H1 (cell line): Measurements from ENCODE around the gene NGFR. TPM values are rescaled to one million over a fixed set of nuclear protein-coding genes. Genes with fewer than 3 reads are reported as not detected.

ENCODE experiments used
- CREB1 ChIP-seq: IDR thresholded peaks from 2 replicates; pipeline ENCODE4 v1.6.1; 2012; ENCODE audit warnings: inconsistent platforms
- EP300 ChIP-seq, 2 experiments: IDR thresholded peaks; 1 replicate in 1 of 2; 2 replicates in 1 of 2; pipeline ENCODE4 v1.6.1; 2011 to 2012; ENCODE audit warnings: low read depth in 2 of 2, low read length in 2 of 2, mild to moderate bottlenecking in 2 of 2, borderline replicate concordance in 1 of 2, inconsistent platforms in 1 of 2, moderate library complexity in 1 of 2
- GABPA ChIP-seq: IDR thresholded peaks from 2 replicates; pipeline ENCODE4 v1.6.1; 2011; ENCODE audit warnings: mild to moderate bottlenecking, low read length, moderate library complexity, borderline replicate concordance; ENCODE audit not compliant: insufficient read depth
- HDAC6 ChIP-seq: IDR thresholded peaks from one replicate; pipeline ENCODE4 v1.7.1; 2012; ENCODE audit warnings: low read depth, mild to moderate bottlenecking, inconsistent platforms, low read length, moderate library complexity
- RNF2 ChIP-seq: fragments of 200-900, 300-1000 bp; sonication (generic); IDR thresholded peaks from 2 replicates; pipeline ENCODE4 v1.7.1; 2016; ENCODE audit warnings: borderline replicate concordance, low read depth, mild to moderate bottlenecking, antibody characterized with exemption, low read length; ENCODE audit not compliant: poor library complexity, severe bottlenecking; ENCODE audit errors: missing control alignments
- SIN3A ChIP-seq, 2 experiments: IDR thresholded peaks in 1 of 2; conservative IDR thresholded peaks in 1 of 2; 2 replicates each; pipeline ENCODE4 v1.6.1; 2011 to 2012; ENCODE audit warnings: low read length in 2 of 2, improper control_type of control experiment in 1 of 2, low read depth in 1 of 2, mild to moderate bottlenecking in 1 of 2
- SP2 ChIP-seq: IDR thresholded peaks from 2 replicates; pipeline ENCODE4 v1.6.1; 2012; ENCODE audit warnings: mild to moderate bottlenecking, low read length, inconsistent platforms
- TAF7 ChIP-seq: optimal IDR thresholded peaks from 2 replicates; pipeline ENCODE3; 2011; ENCODE audit warnings: low read depth, mild to moderate bottlenecking, inconsistent platforms, low read length, moderate library complexity, borderline replicate concordance
- TEAD4 ChIP-seq: IDR thresholded peaks from 2 replicates; pipeline ENCODE4 v1.6.1; 2012; ENCODE audit warnings: low read depth, low read length, inconsistent platforms, mixed read lengths
- YY1 ChIP-seq: IDR thresholded peaks from 2 replicates; pipeline ENCODE4 v1.6.1; 2011; ENCODE audit warnings: low read depth, mild to moderate bottlenecking, low read length
- polyA plus RNA-seq, 7 experiments: library from polyadenylated mRNA; depleted of rRNA in 3 of 7; stranded (reverse) in 5 of 7; unstranded in 2 of 7; fragments of >200 nt in 5 of 7; fragments of 200-250 nt in 2 of 7; gene quantifications; 1 replicate in 5 of 7; 2 replicates in 1 of 7; 4 replicates in 1 of 7; pipeline versions ENCODE4 v1.2.1 to v1.2.3, GENCODE V29; 2011 to 2013; ENCODE audit warnings: missing spikeins in 2 of 7, mixed read lengths in 2 of 7
- total RNA-seq: library from RNA; stranded (reverse); fragmentation: NEBNext Ultra II Directional; extraction: Animal tissue kit (Norgen Biotek cat#: 25700); gene quantifications from 2 replicates; pipeline ENCODE4 v1.2.1, GENCODE V29; 2021
- TF ChIP-seq, protein P1 (sequence below): fragments of 300-600 bp; sonication (generic); IDR thresholded peaks from 2 replicates; pipeline ENCODE4 v1.7.1; 2012; ENCODE audit warnings: low read length, moderate library complexity, mild to moderate bottlenecking, inconsistent platforms; ENCODE audit not compliant: insufficient replicate concordance

Gene NGFR
- total and polyA plus RNA-seq, 2 of the 8 experiments (the other 6 are each of a cell fraction or from before 2014, with no cell fraction given), result 8.1 to 10.3 TPM

GRCh38 chr17:49465331-49465903 is 29.7 kb upstream of the NGFR start (continued):
- TF ChIP-seq, protein P1, sequence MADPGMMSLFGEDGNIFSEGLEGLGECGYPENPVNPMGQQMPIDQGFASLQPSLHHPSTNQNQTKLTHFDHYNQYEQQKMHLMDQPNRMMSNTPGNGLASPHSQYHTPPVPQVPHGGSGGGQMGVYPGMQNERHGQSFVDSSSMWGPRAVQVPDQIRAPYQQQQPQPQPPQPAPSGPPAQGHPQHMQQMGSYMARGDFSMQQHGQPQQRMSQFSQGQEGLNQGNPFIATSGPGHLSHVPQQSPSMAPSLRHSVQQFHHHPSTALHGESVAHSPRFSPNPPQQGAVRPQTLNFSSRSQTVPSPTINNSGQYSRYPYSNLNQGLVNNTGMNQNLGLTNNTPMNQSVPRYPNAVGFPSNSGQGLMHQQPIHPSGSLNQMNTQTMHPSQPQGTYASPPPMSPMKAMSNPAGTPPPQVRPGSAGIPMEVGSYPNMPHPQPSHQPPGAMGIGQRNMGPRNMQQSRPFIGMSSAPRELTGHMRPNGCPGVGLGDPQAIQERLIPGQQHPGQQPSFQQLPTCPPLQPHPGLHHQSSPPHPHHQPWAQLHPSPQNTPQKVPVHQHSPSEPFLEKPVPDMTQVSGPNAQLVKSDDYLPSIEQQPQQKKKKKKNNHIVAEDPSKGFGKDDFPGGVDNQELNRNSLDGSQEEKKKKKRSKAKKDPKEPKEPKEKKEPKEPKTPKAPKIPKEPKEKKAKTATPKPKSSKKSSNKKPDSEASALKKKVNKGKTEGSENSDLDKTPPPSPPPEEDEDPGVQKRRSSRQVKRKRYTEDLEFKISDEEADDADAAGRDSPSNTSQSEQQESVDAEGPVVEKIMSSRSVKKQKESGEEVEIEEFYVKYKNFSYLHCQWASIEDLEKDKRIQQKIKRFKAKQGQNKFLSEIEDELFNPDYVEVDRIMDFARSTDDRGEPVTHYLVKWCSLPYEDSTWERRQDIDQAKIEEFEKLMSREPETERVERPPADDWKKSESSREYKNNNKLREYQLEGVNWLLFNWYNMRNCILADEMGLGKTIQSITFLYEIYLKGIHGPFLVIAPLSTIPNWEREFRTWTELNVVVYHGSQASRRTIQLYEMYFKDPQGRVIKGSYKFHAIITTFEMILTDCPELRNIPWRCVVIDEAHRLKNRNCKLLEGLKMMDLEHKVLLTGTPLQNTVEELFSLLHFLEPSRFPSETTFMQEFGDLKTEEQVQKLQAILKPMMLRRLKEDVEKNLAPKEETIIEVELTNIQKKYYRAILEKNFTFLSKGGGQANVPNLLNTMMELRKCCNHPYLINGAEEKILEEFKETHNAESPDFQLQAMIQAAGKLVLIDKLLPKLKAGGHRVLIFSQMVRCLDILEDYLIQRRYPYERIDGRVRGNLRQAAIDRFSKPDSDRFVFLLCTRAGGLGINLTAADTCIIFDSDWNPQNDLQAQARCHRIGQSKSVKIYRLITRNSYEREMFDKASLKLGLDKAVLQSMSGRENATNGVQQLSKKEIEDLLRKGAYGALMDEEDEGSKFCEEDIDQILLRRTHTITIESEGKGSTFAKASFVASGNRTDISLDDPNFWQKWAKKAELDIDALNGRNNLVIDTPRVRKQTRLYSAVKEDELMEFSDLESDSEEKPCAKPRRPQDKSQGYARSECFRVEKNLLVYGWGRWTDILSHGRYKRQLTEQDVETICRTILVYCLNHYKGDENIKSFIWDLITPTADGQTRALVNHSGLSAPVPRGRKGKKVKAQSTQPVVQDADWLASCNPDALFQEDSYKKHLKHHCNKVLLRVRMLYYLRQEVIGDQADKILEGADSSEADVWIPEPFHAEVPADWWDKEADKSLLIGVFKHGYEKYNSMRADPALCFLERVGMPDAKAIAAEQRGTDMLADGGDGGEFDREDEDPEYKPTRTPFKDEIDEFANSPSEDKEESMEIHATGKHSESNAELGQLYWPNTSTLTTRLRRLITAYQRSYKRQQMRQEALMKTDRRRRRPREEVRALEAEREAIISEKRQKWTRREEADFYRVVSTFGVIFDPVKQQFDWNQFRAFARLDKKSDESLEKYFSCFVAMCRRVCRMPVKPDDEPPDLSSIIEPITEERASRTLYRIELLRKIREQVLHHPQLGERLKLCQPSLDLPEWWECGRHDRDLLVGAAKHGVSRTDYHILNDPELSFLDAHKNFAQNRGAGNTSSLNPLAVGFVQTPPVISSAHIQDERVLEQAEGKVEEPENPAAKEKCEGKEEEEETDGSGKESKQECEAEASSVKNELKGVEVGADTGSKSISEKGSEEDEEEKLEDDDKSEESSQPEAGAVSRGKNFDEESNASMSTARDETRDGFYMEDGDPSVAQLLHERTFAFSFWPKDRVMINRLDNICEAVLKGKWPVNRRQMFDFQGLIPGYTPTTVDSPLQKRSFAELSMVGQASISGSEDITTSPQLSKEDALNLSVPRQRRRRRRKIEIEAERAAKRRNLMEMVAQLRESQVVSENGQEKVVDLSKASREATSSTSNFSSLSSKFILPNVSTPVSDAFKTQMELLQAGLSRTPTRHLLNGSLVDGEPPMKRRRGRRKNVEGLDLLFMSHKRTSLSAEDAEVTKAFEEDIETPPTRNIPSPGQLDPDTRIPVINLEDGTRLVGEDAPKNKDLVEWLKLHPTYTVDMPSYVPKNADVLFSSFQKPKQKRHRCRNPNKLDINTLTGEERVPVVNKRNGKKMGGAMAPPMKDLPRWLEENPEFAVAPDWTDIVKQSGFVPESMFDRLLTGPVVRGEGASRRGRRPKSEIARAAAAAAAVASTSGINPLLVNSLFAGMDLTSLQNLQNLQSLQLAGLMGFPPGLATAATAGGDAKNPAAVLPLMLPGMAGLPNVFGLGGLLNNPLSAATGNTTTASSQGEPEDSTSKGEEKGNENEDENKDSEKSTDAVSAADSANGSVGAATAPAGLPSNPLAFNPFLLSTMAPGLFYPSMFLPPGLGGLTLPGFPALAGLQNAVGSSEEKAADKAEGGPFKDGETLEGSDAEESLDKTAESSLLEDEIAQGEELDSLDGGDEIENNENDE, result no peak
- TF ChIP-seq TAF7 (no peak), TEAD4 (no peak), SIN3A (conservative IDR thresholded peaks at IDR 0.05 in 1 of 2, IDR thresholded peaks at IDR 0.05 in 1 of 2; ENCODE audit: low read depth in 1 of 2, low read length in 2 of 2) (no peak), CREB1 (no peak), RNF2 (no peak), YY1 (no peak), GABPA (no peak), HDAC6 (no peak), EP300 (IDR thresholded peaks at IDR 0.05; ENCODE audit: borderline replicate concordance in 1 of 2, low read depth in 2 of 2, low read length in 2 of 2) (no peak), SP2 (no peak)
